ENCODE results near the gene PLB1. TPM values are rescaled to one million over a fixed set of nuclear protein-coding genes. Genes with fewer than 3 reads are reported as not detected.
"Not testable (repeated sequence)": the region's sequence is repeated elsewhere in the genome, so short reads cannot be mapped to it uniquely, and the experiment has no call there.

Gene PLB1
- total RNA-seq, 1 donor from 2014 or later: 3.2 TPM

DNA sequence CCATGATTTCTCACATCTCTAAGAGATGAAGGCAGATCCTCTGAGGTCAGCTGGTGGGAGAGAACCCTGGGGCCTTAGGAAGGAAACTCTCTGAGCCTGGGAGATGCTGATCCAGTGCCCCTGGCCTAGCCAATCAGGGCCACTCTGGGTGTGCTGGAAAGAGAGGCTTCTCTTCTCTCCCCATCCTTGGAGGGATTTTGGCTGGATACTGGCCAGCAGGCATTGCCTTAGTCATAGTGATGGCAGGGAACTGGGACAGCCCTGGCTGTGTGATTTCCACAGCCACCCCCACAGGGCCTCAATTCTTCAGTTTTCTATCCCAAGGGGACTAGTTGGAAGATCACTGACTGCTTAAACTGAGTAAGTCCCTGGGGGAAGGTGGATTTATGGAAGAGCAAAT, 26.6 kb upstream of the PLB1 start:
- no peaks in the 10 kb centered on the region for H3K36me3 Mint-ChIP-seq (ENCODE audit: low read depth, unreplicated experiment)
- TF ChIP-seq, protein P1, sequence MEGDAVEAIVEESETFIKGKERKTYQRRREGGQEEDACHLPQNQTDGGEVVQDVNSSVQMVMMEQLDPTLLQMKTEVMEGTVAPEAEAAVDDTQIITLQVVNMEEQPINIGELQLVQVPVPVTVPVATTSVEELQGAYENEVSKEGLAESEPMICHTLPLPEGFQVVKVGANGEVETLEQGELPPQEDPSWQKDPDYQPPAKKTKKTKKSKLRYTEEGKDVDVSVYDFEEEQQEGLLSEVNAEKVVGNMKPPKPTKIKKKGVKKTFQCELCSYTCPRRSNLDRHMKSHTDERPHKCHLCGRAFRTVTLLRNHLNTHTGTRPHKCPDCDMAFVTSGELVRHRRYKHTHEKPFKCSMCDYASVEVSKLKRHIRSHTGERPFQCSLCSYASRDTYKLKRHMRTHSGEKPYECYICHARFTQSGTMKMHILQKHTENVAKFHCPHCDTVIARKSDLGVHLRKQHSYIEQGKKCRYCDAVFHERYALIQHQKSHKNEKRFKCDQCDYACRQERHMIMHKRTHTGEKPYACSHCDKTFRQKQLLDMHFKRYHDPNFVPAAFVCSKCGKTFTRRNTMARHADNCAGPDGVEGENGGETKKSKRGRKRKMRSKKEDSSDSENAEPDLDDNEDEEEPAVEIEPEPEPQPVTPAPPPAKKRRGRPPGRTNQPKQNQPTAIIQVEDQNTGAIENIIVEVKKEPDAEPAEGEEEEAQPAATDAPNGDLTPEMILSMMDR (IDR thresholded peaks at IDR 0.05; ENCODE audit: unreplicated experiment): no peak
- no peak for DNase-seq (ENCODE audit: low spot score)
- peaks cover 2% of the 10 kb centered on the region for H3K27me3 Mint-ChIP-seq (ENCODE audit: unreplicated experiment)
- no peaks in the 10 kb centered on the region for H3K9me3 Mint-ChIP-seq (ENCODE audit: unreplicated experiment)
- H3K27ac Mint-ChIP-seq (ENCODE audit: unreplicated experiment): no peak overlapping the region
- H3K4me1 Mint-ChIP-seq (ENCODE audit: unreplicated experiment): peaks cover 8% of the 10 kb centered on the region
- H3K4me3 Mint-ChIP-seq (ENCODE audit: unreplicated experiment): no peak overlapping the region

DNA sequence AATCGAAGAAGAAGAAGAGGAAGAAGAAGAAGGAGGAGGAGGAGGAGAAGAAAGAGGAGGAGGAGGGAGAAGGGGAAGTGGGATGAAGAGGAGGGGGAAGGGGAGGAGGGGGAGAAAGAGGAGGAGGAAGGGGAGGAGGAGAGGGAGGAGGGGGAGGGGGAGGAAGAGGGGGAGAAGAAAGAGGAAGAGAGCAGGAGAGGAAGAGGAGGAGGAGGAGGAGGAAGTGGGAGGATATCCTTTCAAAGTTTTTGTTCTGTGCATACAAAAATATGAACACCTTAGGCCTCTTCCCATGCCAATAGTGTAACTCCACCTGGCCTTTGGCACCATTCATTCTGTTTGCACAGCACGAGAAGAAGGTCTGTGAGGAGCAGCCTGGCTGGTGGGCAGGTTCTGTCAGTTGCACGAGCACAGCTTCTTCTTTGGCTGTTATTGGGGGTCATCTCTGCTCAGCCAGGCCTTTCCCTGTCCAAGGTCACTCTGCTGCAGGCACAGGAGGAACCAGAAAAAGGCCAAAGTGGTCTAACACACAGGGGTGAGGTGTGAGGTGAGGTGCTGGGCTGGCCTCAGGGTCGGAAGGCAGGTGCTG, 25.8 kb upstream of the PLB1 start:
- Mint-ChIP-seq H3K27me3 (ENCODE audit: unreplicated experiment) (peaks cover 2% of the 10 kb centered on the region), H3K4me3 (ENCODE audit: unreplicated experiment) (no peak overlapping the region)
- TF ChIP-seq, protein P1 (IDR thresholded peaks at IDR 0.05; ENCODE audit: unreplicated experiment): no peak

DNA sequence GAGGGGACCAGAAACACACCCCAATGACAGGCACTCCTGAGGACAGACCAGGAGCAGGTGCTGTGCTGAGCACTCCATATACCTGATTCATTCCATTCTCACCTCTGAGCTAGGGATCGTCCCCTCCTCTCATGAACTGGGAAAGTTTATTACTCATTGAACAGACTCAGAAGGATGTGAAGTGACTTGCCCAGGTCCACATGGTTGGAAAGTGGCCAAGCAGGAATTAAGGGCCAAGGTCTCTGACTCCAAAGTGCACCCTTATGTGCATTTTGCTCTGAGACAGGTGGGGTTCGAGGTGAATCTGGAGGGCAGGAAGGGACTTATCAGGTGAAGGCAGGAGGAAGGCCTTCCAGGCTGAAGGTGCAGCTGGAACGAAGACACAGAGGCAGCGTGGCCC, 25.1 kb upstream of the PLB1 start:
- H3K27ac Mint-ChIP-seq (ENCODE audit: unreplicated experiment): no peak overlapping the region
- H3K36me3 Mint-ChIP-seq (ENCODE audit: low read depth, unreplicated experiment): no peaks in the 10 kb centered on the region
- H3K4me1 Mint-ChIP-seq (ENCODE audit: unreplicated experiment): peaks cover 8% of the 10 kb centered on the region
- TF ChIP-seq, protein P1 (IDR thresholded peaks at IDR 0.05; ENCODE audit: unreplicated experiment): no peak
- DNase-seq (ENCODE audit: low spot score): no peak
- H3K9me3 Mint-ChIP-seq (ENCODE audit: unreplicated experiment): no peaks in the 10 kb centered on the region
- H3K4me3 Mint-ChIP-seq (ENCODE audit: unreplicated experiment): no peak overlapping the region
- peaks cover 2% of the 10 kb centered on the region for H3K27me3 Mint-ChIP-seq (ENCODE audit: unreplicated experiment)

More for the DNA sequence above, 25.8 kb upstream of the PLB1 start:
- Mint-ChIP-seq H3K27ac (ENCODE audit: unreplicated experiment) (peak overlapping the region; percentile 0), H3K36me3 (ENCODE audit: low read depth, unreplicated experiment) (no peaks in the 10 kb centered on the region), H3K4me1 (ENCODE audit: unreplicated experiment) (peaks cover 8% of the 10 kb centered on the region), H3K9me3 (ENCODE audit: unreplicated experiment) (no peaks in the 10 kb centered on the region)
- DNase-seq (ENCODE audit: low spot score): no peak

DNA sequence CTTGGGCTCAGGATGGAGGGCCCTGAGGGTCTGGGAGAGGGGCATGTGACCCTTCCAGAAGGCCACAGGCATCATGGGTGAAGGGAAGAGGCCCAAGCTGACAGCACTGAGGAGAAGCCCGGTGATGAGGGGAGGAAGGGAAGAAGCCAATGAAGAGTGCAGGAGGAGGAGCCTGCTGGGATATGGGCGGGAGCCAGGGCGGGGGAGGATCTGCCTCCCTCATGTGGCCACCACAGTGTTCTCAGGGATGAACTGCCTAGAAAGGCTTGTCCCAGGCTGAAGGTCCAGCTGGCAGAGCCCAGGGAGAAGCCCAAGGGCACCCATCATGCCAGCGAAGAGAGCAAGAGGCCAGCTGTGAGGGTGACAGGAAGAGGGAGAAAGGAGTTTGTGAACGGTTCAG, 24.6 kb upstream of the PLB1 start:
- no peaks in the 10 kb centered on the region for H3K36me3 Mint-ChIP-seq (ENCODE audit: low read depth, unreplicated experiment)
- no peak for DNase-seq (ENCODE audit: low spot score)
- H3K9me3 Mint-ChIP-seq (ENCODE audit: unreplicated experiment): no peaks in the 10 kb centered on the region
- H3K27me3 Mint-ChIP-seq (ENCODE audit: unreplicated experiment): peaks cover 2% of the 10 kb centered on the region
- no peak overlapping the region for H3K27ac Mint-ChIP-seq (ENCODE audit: unreplicated experiment)
- TF ChIP-seq, protein P1 (IDR thresholded peaks at IDR 0.05; ENCODE audit: unreplicated experiment): no peak
- peaks cover 8% of the 10 kb centered on the region for H3K4me1 Mint-ChIP-seq (ENCODE audit: unreplicated experiment)
- no peak overlapping the region for H3K4me3 Mint-ChIP-seq (ENCODE audit: unreplicated experiment)

DNA sequence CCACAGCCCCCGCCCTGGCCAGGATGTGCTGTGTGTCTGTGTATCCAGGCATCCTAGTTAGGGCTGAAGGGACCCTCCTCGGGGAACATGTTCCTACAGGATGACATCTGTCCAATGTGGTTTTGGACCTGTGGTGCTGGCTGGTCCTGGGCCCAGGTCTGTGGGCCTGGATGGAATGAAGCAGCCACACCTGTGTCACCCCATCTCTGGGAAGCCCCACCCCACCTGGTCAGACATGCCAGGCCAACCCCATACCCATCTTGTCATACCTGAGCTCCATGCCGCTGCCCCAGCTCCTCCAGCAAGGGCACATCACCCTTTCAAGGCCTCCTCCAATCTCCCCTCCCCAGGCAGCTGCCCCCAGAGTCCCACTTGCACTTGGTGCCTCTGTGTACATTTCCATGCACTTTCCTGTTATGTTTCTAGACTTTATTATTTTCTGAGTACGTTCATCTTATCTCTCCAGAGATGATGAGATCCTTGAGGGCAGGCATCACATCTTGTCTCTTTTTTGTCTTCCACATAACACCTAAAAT, 24.1 kb upstream of the PLB1 start:
- Mint-ChIP-seq H3K9me3 (ENCODE audit: unreplicated experiment) (no peaks in the 10 kb centered on the region), H3K36me3 (ENCODE audit: low read depth, unreplicated experiment) (no peaks in the 10 kb centered on the region), H3K4me1 (ENCODE audit: unreplicated experiment) (peaks cover 8% of the 10 kb centered on the region), H3K27ac (ENCODE audit: unreplicated experiment) (no peak overlapping the region), H3K27me3 (ENCODE audit: unreplicated experiment) (peaks cover 4% of the 10 kb centered on the region), H3K4me3 (ENCODE audit: unreplicated experiment) (peak overlapping the region; percentile 10)
- TF ChIP-seq, protein P1 (IDR thresholded peaks at IDR 0.05; ENCODE audit: unreplicated experiment): no peak
- DNase-seq (ENCODE audit: low spot score): no peak

DNA sequence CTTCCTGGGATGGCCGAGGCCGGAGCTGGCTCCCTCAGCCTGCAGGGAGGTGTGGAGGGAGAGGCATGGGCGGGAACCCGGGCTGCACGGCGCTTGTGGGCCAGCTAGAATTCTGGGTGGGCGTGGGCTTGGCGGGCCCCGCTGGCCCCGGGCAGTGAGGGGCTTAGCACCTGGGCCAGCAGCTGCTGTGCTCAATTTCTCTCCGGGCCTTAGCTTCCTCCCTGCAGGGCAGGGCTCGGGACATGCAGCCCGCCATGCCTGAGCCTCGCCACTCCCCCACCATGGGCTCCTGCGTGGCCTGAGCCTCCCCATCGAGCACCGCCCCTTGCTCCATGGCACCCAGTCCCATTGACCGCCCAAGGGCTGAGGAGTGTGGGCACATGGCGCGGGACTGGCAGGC, 23.2 kb upstream of the PLB1 start:
- not testable (repeated sequence) for DNase-seq (ENCODE audit: low spot score); H3K36me3 Mint-ChIP-seq (ENCODE audit: low read depth, unreplicated experiment); H3K4me1 Mint-ChIP-seq (ENCODE audit: unreplicated experiment); H3K27ac Mint-ChIP-seq (ENCODE audit: unreplicated experiment); H3K9me3 Mint-ChIP-seq (ENCODE audit: unreplicated experiment); H3K27me3 Mint-ChIP-seq (ENCODE audit: unreplicated experiment); H3K4me3 Mint-ChIP-seq (ENCODE audit: unreplicated experiment)
